NCI-H146 (cell line): Measurements from ENCODE around the gene CEP162.
"Not testable (repeated sequence)": the region's sequence is repeated elsewhere in the genome, so short reads cannot be mapped to it uniquely, and the experiment has no call there.

Source experiments
- DNase-seq: peaks from one replicate; lab custom pipeline; 2025; lab: John Stamatoyannopoulos, UW

Gene CEP162

GRCh38 chr6:84084705-84085104 lies 142.7 kb downstream of the CEP162 start:
- not testable (repeated sequence) for DNase-seq

- DNase-seq: peak; percentile 61
Observed at GRCh38 chr6:84082689-84083265, 144.7 kb downstream of the CEP162 start.

- DNase-seq: no peak
Observed at GRCh38 chr6:84081222-84081621, 146.2 kb downstream of the CEP162 start.

GRCh38 chr6:84078335-84078734 lies 149.1 kb downstream of the CEP162 start:
- DNase-seq: no peak

- no peak for DNase-seq
Observed at GRCh38 chr6:84077645-84078044, 149.8 kb downstream of the CEP162 start.

GRCh38 chr6:84074988-84075781 lies 152.3 kb downstream of the CEP162 start:
- peak; percentile 11 for DNase-seq
